K562 (cell line): Measurements from ENCODE around the gene ZFHX2. TPM values are rescaled to one million over a fixed set of nuclear protein-coding genes. Genes with fewer than 3 reads are reported as not detected.

Source experiments
- ATAC-seq: fragments of 200-7000 bp; cut with Tn5 transposase; 3 replicates; pipeline ENCODE4 v1.9.1; 2020; ENCODE audit warnings: moderate library complexity
- BruUV-seq: library from RNA; stranded (reverse); fragments of 400-500 nt; replicated peaks from 2 replicates; lab custom pipeline; 2021; lab: Mats Ljungman, UMichigan
- CTCF ChIA-PET: fragments of 300-600 bp; formaldehyde crosslinking; extraction: SDS; loops from one replicate; lab custom pipeline; 2021; ENCODE audit warnings: low intra/inter-chr PET ratio; lab: Yijun Ruan, JAX
- POLR2A ChIA-PET: fragments of 300-600, 350-650 bp; sonication (Branson Sonifier 250); formaldehyde crosslinking; extraction: SDS; loops from one replicate; lab custom pipeline; 2021; ENCODE audit warnings: antibody characterized with exemption, inconsistent platforms; lab: Yijun Ruan, JAX
- DNase-seq, 4 experiments: peaks; one replicate each; pipeline versions ENCODE4 v3.0.0 to v3.0.0-alpha.2; 2011 to 2018; ENCODE audit warnings: low spot score in 3 of 4, mixed read lengths in 3 of 4; ENCODE audit errors: extremely low read depth in 1 of 4
- FAIRE-seq: peaks from 2 replicates; lab custom pipeline; 2011; peaks lifted over from hg19 to GRCh38; lab: Jason Lieb, UNC
- H2AFZ ChIP-seq: 2 replicates; pipeline ENCODE4 v1.6.0; 2011; ENCODE audit warnings: low read depth, low read length, control low read depth, inconsistent platforms
- H3K27ac ChIP-seq: fragments of 200-600 bp; 3 replicates; pipeline ENCODE4 v1.8.0; 2011; ENCODE audit warnings: low read depth, mild to moderate bottlenecking, control low read depth, inconsistent platforms, low read length, moderate library complexity, mixed read lengths; ENCODE audit errors: extremely low read depth
- H3K27me3 ChIP-seq, 2 experiments: fragments of 300-600 bp in 1 of 2; 2 replicates in 1 of 2; 3 replicates in 1 of 2; pipeline versions ENCODE4 v1.6.0 to v1.8.0; 2011; ENCODE audit warnings: inconsistent platforms in 2 of 2, low read length in 2 of 2, mild to moderate bottlenecking in 1 of 2, mixed read lengths in 1 of 2, moderate library complexity in 1 of 2; ENCODE audit not compliant: control insufficient read depth in 2 of 2, insufficient read depth in 2 of 2
- H3K36me3 ChIP-seq: fragments of 300-600 bp; 3 replicates; pipeline ENCODE4 v1.8.0; 2011; ENCODE audit warnings: mild to moderate bottlenecking, low read length, inconsistent platforms; ENCODE audit not compliant: control insufficient read depth, insufficient read depth
- H3K4me1 ChIP-seq, 2 experiments: fragments of 200-600 bp in 1 of 2; replicated peaks in 1 of 2; 2 replicates in 1 of 2; 3 replicates in 1 of 2; pipeline versions ENCODE4 v1.5.1 to v1.8.0; 2011; ENCODE audit warnings: inconsistent platforms in 2 of 2, low read length in 2 of 2, mild to moderate bottlenecking in 1 of 2, mixed read lengths in 1 of 2, moderate library complexity in 1 of 2; ENCODE audit not compliant: control insufficient read depth in 2 of 2, insufficient read depth in 2 of 2
- H3K4me2 ChIP-seq: 2 replicates; pipeline ENCODE4 v1.6.1; 2011; ENCODE audit warnings: low read length, control low read depth, inconsistent platforms, mixed read lengths; ENCODE audit not compliant: insufficient read depth
- H3K4me3 ChIP-seq: fragments of 200-600 bp; sonication (generic), shearing (Covaris generic); 2 replicates; pipeline ENCODE4 v1.5.1; 2016; ENCODE audit warnings: control low read depth, inconsistent platforms
- H3K79me2 ChIP-seq: fragments of 200-600 bp; 3 replicates; pipeline ENCODE4 v1.8.0; 2011; ENCODE audit warnings: low read length, inconsistent platforms; ENCODE audit not compliant: control insufficient read depth, insufficient read depth
- H3K9ac ChIP-seq, 2 experiments: 2 replicates each; pipeline versions ENCODE4 v1.6.0 to v1.6.1; 2011; ENCODE audit warnings: low read depth in 2 of 2, low read length in 2 of 2, control low read depth in 1 of 2, inconsistent platforms in 1 of 2, mild to moderate bottlenecking in 1 of 2, mixed read lengths in 1 of 2; ENCODE audit not compliant: insufficient read depth in 1 of 2
- H3K9me1 ChIP-seq: one replicate; pipeline ENCODE4 v1.6.0; 2011; ENCODE audit warnings: inconsistent platforms, mild to moderate bottlenecking, low read length, moderate library complexity; ENCODE audit not compliant: control insufficient read depth, insufficient read depth
- H3K9me3 ChIP-seq: replicated peaks from 2 replicates; pipeline ENCODE4 v1.5.1; 2011; ENCODE audit warnings: low read depth, low read length, inconsistent platforms; ENCODE audit not compliant: control insufficient read depth, insufficient read depth
- H4K20me1 ChIP-seq: replicated peaks from 2 replicates; pipeline ENCODE4 v1.6.1; 2011; ENCODE audit warnings: low read length, inconsistent platforms, mixed read lengths; ENCODE audit not compliant: control insufficient read depth, insufficient read depth
- CBFB ChIP-seq: sonication (generic); formaldehyde crosslinking; IDR thresholded peaks from 2 replicates; pipeline ENCODE4 v1.4.0; 2020; ENCODE audit warnings: mild to moderate bottlenecking, missing genetic modification reagents
- DACH1 ChIP-seq: fragments of 450-650 bp; IDR thresholded peaks from 2 replicates; pipeline ENCODE4 v1.6.1; 2018; ENCODE audit not compliant: partially characterized antibody
- EHMT2 ChIP-seq: fragments of 450-650 bp; IDR thresholded peaks from 2 replicates; pipeline ENCODE4 v1.6.1; 2018; ENCODE audit warnings: antibody characterized with exemption
- FOXO4 ChIP-seq: fragments of 450-650 bp; formaldehyde crosslinking; IDR thresholded peaks from 2 replicates; pipeline ENCODE4 v1.4.0; 2020; ENCODE audit warnings: mild to moderate bottlenecking, moderate library complexity
- MGA ChIP-seq: fragments of 450-650 bp; IDR thresholded peaks from 2 replicates; pipeline ENCODE4 v1.6.1; 2016; ENCODE audit warnings: mild to moderate bottlenecking, moderate library complexity
- MYBL2 ChIP-seq, 2 experiments: fragments of 450-650 bp in 1 of 2; sonication (generic) in 1 of 2; formaldehyde crosslinking in 1 of 2; IDR thresholded peaks; 2 replicates each; pipeline versions ENCODE4 v1.6.1 to v1.8.1; 2017 to 2022; ENCODE audit warnings: borderline replicate concordance in 1 of 2, inconsistent platforms in 1 of 2, low read depth in 1 of 2, mild to moderate bottlenecking in 1 of 2, missing genetic modification reagents in 1 of 2, moderate library complexity in 1 of 2
- SIN3A ChIP-seq, 2 experiments: fragments of 150-350 bp in 1 of 2; IDR thresholded peaks; 2 replicates each; pipeline ENCODE4 v1.6.1; 2011 to 2016; ENCODE audit warnings: borderline replicate concordance in 2 of 2, low read depth in 2 of 2, low read length in 2 of 2, mild to moderate bottlenecking in 2 of 2, moderate library complexity in 2 of 2; ENCODE audit not compliant: control insufficient read depth in 1 of 2
- TRIM24 ChIP-seq, 2 experiments: fragments of 450-650 bp; IDR thresholded peaks; 2 replicates each; pipeline ENCODE4 v1.6.1; 2016
- WGBS: fragments of 100-300 bp; shearing (Covaris generic); methylation state at CpG from one replicate; pipeline ENCODE4 v1.1.6; 2016; ENCODE audit warnings: low coverage, mixed read lengths; ENCODE audit not compliant: insufficient coverage; ENCODE audit errors: missing lambda C conversion rate; 5-methylcytosine and 5-hydroxymethylcytosine counted together
- in situ Hi-C: fragments of 300-500 bp; cut with MboI; formaldehyde crosslinking; loops from 4 replicates; pipeline ENCODE4 v1.15.0; 2018; ENCODE audit warnings: inconsistent platforms, mixed read lengths
- intact Hi-C: fragments of 100-400 bp; cut with micrococcal nuclease; formaldehyde crosslinking; loops from 2 replicates; pipeline ENCODE4 v1.14.2; 2022
- polyA plus RNA-seq, 8 experiments: library from polyadenylated mRNA; depleted of rRNA in 4 of 8; stranded (reverse) in 5 of 8; unstranded in 3 of 8; fragments of >200 nt; fragmentation: Nextera tagmentation in 2 of 8; fragmentation: Illumina TruSeq in 1 of 8; extraction: Ambion mirVana in 2 of 8; extraction: Trizol in 1 of 8; gene quantifications; 2 replicates each; pipeline versions ENCODE4 v1.2.1 to v1.2.3, GENCODE V29; 2011 to 2014; ENCODE audit warnings: inconsistent platforms in 1 of 8, missing spikeins in 1 of 8
- total RNA-seq, 7 experiments: library from RNA; depleted of rRNA in 6 of 7; stranded (reverse); fragments of >200 nt in 6 of 7; fragmentation: Illumina TruSeq in 2 of 7; extraction: Trizol in 2 of 7; gene quantifications; 2 replicates each; pipeline versions ENCODE4 v1.2.1 to v1.2.3, GENCODE V29; 2011 to 2021; ENCODE audit warnings: low replicate concordance in 1 of 7

ZFHX2 gene
- total and polyA plus RNA-seq, 9 of the 15 experiments (the other 6 are each of a cell fraction or from before 2014, with no cell fraction given): 0.06 to 0.11 (median 0.11) TPM; not detected in 4

GRCh38 chr14:23520899-23521533 lies 30.5 kb downstream of the ZFHX2 start:
- H3K4me1 ChIP-seq: peaks cover 0 to 6% of the 10 kb centered on the region in 2 experiments; a peak in 2 of 5 replicates
- DNase-seq: no peak
- H3K4me3 ChIP-seq: no peak overlapping the region
- peaks cover 2 to 49% of the 10 kb centered on the region in 2 experiments; a peak in 3 of 5 replicates for H3K27me3 ChIP-seq
- FAIRE-seq: no peak
- H3K27ac ChIP-seq: no peak overlapping the region
- no peaks in the 10 kb centered on the region for H4K20me1 ChIP-seq
- intact Hi-C loops: no loop called here
- no peak for ATAC-seq
- no peak overlapping the region for H3K9ac ChIP-seq
- H3K79me2 ChIP-seq: no peaks in the 10 kb centered on the region
- H3K4me2 ChIP-seq: no peak overlapping the region
- ChIA-PET POLR2A (interaction anchor here (0.9 kb wide), 1 partner anchor 9 kb away, joined by 4 read pairs; no protein-coding TSS in a partner anchor), CTCF (no interaction called here)
- no peaks in the 10 kb centered on the region for H3K9me1 ChIP-seq
- H3K9me3 ChIP-seq: no peaks in the 10 kb centered on the region
- no TSS peak for BruUV-seq
- no peaks in the 10 kb centered on the region for H3K36me3 ChIP-seq
- 22% methylated on average over 12 of the region's 14 CpGs for WGBS
- no peak overlapping the region for H2AFZ ChIP-seq
- in situ Hi-C loops: no loop called here
- TF ChIP-seq TRIM24 (IDR thresholded peaks at IDR 0.05): no peak
- TF ChIP-seq MGA: no peak
- TF ChIP-seq FOXO4 (CRISPR knock-in tag): no peak
- no peak for TF ChIP-seq CBFB
- no peak for TF ChIP-seq SIN3A (IDR thresholded peaks at IDR 0.05; ENCODE audit: borderline replicate concordance in 2 of 2, control insufficient read depth in 1 of 2, low read depth in 2 of 2, low read length in 2 of 2)
- no peak for TF ChIP-seq DACH1
- no peak for TF ChIP-seq MYBL2 (IDR thresholded peaks at IDR 0.05; ENCODE audit: low read depth)
- no peak for TF ChIP-seq MYBL2 (CRISPR knock-in tag; IDR thresholded peaks at IDR 0.05; ENCODE audit: borderline replicate concordance)
- TF ChIP-seq EHMT2: no peak
